Stimulated activated CD4-positive, alpha-beta T cell treated with anti-CD3 and anti-CD28 coated beads, Interleukin-12 subunit alpha, Interleukin-12 subunit beta, amount 100 ng/mL, for 24 hours (primary cell): Measurements from ENCODE around the gene CACNA1A.
"Not testable (repeated sequence)": the region's sequence is repeated elsewhere in the genome, so short reads cannot be mapped to it uniquely, and the experiment has no call there.

ENCODE experiments used
- DNase-seq, 2 experiments: peaks; one replicate each; pipeline ENCODE4 v3.0.0-alpha.2; 2020; ENCODE audit warnings: low read depth in 2 of 2

The CACNA1A gene

GRCh38 chr19:13506471-13506820 is at the start of gene CACNA1A:
Gene CACNA1A (minus strand): TSS chr19:13506479. CDS start chr19:13506224, 255 bp downstream.
- no peak for DNase-seq

- DNase-seq = no peak
Observed at GRCh38 chr19:13554506-13555240, 48.4 kb upstream of the CACNA1A start.

GRCh38 chr19:13553880-13554400 is 47.7 kb upstream of the CACNA1A start:
- no peak for DNase-seq

DNA sequence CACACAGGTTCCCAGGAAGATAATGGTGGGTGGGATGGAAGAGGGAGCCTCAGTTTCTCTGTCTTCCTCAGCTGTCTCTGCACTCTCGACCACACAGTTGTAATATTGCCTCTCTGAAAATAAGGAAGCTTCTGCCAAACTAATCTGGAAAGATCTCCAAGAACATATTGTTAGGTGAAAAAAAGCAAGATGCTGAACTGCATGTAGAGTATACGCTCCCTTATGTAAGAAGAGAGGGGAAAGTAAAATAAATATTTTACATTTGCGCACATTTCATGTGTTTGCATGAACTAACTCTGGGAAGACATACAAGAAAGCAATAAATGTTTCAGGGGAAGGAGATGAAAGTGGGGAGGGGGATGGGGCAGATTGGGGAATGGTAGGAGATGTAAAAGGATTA is 41.9 kb upstream of the CACNA1A start:
- DNase-seq = no peak

DNA sequence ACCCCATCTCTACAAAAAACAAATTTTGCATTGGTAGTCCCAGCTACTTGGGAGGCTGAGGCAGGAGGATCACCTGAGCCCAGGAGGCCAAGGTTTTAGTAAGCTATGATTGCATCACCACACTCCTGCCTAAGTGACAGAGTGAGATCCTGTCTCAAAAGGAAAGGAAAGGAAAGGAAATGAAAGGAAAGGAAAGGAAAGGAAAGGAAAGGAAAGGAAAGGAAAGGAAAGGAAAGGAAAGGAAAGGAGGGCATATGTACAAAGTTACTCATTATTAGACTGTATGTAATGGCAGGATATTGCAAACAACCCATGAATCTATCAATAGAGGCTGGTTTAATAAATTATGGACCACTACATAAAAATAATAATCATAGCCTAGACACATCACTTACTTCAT is 40.8 kb upstream of the CACNA1A start:
- DNase-seq = no peak

GRCh38 chr19:13544423-13544822 is 38.1 kb upstream of the CACNA1A start:
- DNase-seq = no peak

DNA sequence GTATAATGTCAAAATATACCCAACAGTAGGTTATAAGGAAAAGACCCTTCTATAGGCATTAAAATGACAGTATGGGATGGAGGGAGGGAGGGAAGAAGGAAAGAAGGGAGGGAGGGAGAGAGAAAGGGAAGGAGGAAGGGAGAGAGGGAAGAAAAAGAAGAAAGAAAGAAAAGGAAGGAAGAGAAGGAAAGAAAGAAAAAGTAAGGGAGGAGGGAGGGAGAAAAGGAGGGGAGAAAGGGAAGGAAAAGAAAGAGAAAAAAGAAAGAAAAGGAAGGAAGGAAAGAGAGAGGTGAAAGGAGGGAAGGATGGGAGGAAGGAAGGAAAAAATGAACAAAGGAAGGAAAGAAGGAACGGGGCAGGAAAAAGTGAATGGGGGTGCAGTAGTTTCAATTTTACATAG is 35.3 kb upstream of the CACNA1A start:
- DNase-seq = no peak

- DNase-seq = no peak
Observed at GRCh38 chr19:13539332-13539731, 33.1 kb upstream of the CACNA1A start.

- DNase-seq = no peak
Observed at GRCh38 chr19:13538601-13539253, 32.4 kb upstream of the CACNA1A start.

DNA sequence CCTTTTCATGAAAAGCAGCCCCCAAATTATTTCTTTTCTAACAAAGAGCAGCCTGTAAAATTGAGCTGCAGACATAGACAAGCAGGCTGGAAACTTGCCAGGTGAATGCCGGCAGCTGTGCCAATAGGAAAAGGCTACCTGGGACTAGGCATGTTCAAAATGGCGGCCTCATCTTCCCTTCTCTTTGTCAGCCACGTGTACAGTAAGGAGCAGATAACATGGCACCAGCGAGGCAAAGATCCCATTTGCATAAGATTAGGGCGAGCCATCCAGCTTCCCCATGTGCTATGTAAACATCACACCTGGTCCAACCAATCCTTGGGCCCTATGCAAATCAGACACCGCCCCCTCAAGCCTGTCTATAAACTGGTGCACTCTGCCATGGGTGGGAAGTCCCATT is 31.2 kb upstream of the CACNA1A start:
- DNase-seq = no peak

DNA sequence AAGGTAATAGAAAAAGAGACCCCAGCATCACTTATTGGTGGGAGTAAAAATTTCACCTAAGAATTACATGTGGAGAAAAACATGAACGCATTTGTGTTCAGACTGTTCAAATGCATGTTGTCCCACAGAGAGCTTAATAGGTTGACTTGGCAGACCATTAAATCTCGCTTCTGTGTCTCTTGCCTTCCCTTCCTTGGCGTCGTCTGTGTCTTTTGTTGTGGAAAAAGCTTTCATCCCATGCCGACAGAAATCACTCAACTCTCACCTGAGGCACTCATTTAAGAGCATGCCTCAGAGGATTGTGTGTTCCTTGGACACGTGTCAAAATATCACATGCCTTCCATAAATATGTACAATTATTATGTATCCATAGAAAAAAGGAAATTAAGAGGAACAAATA is 24.4 kb upstream of the CACNA1A start:
- no peak for DNase-seq

GRCh38 chr19:13529721-13530120 is 23.4 kb upstream of the CACNA1A start:
- not testable (repeated sequence) for DNase-seq

- DNase-seq = peak in 1 of 2 experiments; percentile 17
Observed at GRCh38 chr19:13526552-13526951, 20.3 kb upstream of the CACNA1A start.

DNA sequence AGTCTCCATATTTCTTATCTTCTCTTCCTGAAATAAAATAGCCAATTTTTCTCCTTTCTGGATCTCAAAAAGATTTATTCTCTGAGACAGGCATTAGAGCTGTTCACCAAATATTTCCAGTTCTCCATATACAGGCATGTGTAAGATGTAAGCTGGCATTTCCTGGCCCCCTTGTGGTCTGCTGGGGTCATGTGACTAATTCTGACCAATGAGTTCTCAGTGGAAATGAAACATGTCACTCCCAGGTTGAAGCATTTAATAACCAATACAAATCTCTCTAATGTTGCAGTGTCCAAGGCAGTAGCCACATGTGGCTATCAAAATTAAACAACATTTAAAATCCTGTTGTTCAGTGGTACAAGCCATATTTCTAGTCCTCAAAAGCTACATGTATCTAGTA is 14.8 kb upstream of the CACNA1A start:
- DNase-seq = no peak

GRCh38 chr19:13511947-13512346 is 5.7 kb upstream of the CACNA1A start:
- no peak for DNase-seq

GRCh38 chr19:13507053-13507611 is 853 bp upstream of the CACNA1A start:
- DNase-seq = no peak

GRCh38 chr19:13505761-13506470 is 363 bp downstream of the CACNA1A start:
- DNase-seq = no peak

DNA sequence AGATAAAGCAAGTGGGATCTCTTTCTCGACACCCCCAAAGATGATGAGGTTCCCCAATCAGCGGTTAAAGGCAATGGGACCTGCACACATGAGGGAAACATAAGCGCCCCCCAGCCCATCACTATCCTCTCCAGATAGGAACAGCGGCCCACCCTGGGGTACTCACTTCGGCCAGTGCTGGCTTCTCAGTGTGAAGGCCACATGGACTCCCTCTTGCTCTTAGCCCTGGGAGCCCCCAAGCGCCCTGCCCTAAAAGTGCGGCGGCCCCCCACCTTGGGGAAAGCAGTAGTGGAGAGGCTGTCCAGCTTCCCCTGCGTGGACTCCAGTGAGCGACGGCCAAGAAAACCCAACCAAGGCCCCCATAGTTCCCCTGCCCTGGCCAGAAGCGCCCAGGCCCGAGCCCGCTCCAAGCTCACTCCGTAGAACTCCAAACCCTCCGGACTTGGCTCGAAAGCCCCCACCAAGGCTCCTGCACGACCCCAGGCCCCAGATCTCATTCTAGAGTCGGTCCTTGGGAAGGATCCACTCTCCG is 1.0 kb downstream of the CACNA1A start:
- DNase-seq = no peak

GRCh38 chr19:13503570-13504235 is 2.6 kb downstream of the CACNA1A start:
- DNase-seq = no peak

GRCh38 chr19:13502231-13502630 is 4.0 kb downstream of the CACNA1A start:
- DNase-seq = no peak

- DNase-seq = no peak
Observed at GRCh38 chr19:13499692-13500091, 6.6 kb downstream of the CACNA1A start.
